Measurements from ENCODE around the gene STRN.
"Not testable (repeated sequence)": the region's sequence is repeated elsewhere in the genome, so short reads cannot be mapped to it uniquely, and the experiment has no call there.

- TF ChIP-seq CTCF (conservative IDR thresholded peaks at IDR 0.05 in 1 of 2, IDR thresholded peaks at IDR 0.05 in 1 of 2; ENCODE audit: low read depth in 1 of 2, low read length in 2 of 2); EZH2 (IDR thresholded peaks at IDR 0.05; ENCODE audit: low read length, missing control alignments): not testable (repeated sequence)
Observed at GRCh38 chr2:36979007-36979406, 12.7 kb upstream of the STRN start.
